ENCODE data around the gene NMT1. TPM values are rescaled to one million over a fixed set of nuclear protein-coding genes. Genes with fewer than 3 reads are reported as not detected.

The NMT1 gene
- polyA plus RNA-seq, 1 of the 3 experiments (the other 2 are of a cell fraction): 30.1 TPM

GRCh38 chr17:45147581-45148182 lies 86.6 kb downstream of the NMT1 start:
- peak overlapping the region; percentile 99 to 100 for H3K27ac ChIP-seq (ENCODE audit: low read depth in 2 of 2, low read length in 1 of 2)
- H3K4me1 ChIP-seq (ENCODE audit: control insufficient read depth in 1 of 2, insufficient read depth in 2 of 2, low read depth in 1 of 2, low read length in 1 of 2): peaks cover 17 to 25% of the 10 kb centered on the region in 2 experiments; a peak in 3 of 4 replicates
- peak overlapping the region; percentile 63 to 75 for H3K4me3 ChIP-seq (ENCODE audit: low read depth in 2 of 2, low read length in 1 of 2)
- no peak for DNase-seq
- peaks cover 0 to 15% of the 10 kb centered on the region in 2 experiments for H3K36me3 ChIP-seq (replicated peaks in 1 of 2; ENCODE audit: control insufficient read depth in 1 of 2, insufficient read depth in 2 of 2, low read length in 1 of 2)
- 1% methylated on average over 33 of the region's 38 CpGs for WGBS (ENCODE audit: low lambda C conversion rate)
- H3K79me2 ChIP-seq (ENCODE audit: insufficient read depth): peaks cover 48% of the 10 kb centered on the region
- peak overlapping the region; percentile 99 for H3K9ac ChIP-seq
- ChIA-PET CTCF (interaction anchor here (0.7 to 10.6 kb wide), 15 partner anchors 10 to 240 kb away, joined by 3 to 209 read pairs (median 9); partner anchors contain the start of genes ACBD4, HEXIM2 and PLCD3), POLR2A (interaction anchor here (0.6 to 6.1 kb wide), 19 partner anchors 10 to 116 kb away, joined by 3 to 210 read pairs (median 4); partner anchors contain the start of genes ACBD4, HEXIM2 and NMT1)
- H3F3A ChIP-seq (replicated peaks; ENCODE audit: insufficient read depth): peaks cover 49% of the 10 kb centered on the region
- no peaks in the 10 kb centered on the region for H3K9me3 ChIP-seq
- H3K27me3 ChIP-seq (ENCODE audit: insufficient read depth): no peaks in the 10 kb centered on the region
- H3K9me2 ChIP-seq: no peaks in the 10 kb centered on the region
- H2AFZ ChIP-seq (ENCODE audit: low read depth): peak overlapping the region; percentile 89
- H3K4me2 ChIP-seq: peak overlapping the region; percentile 90
- peaks cover 28% of the 10 kb centered on the region for H4K20me1 ChIP-seq (ENCODE audit: insufficient read depth)
- TF ChIP-seq NRF1 (IDR thresholded peaks at IDR 0.05; ENCODE audit: low read depth, low read length): no peak
- TF ChIP-seq PBX3 (IDR thresholded peaks at IDR 0.05): peak; percentile 96
- TF ChIP-seq MAX (IDR thresholded peaks at IDR 0.05; ENCODE audit: low read depth): peak; percentile 87
- peak; percentile 8; the same call in 1 of the 2 replicates for TF ChIP-seq REST (IDR thresholded peaks at IDR 0.05; ENCODE audit: low read depth, low read length)
- TF ChIP-seq CHD2 (IDR thresholded peaks at IDR 0.05; ENCODE audit: low read length, partially characterized antibody): peak; percentile 97
- no peak for TF ChIP-seq USF1 (IDR thresholded peaks at IDR 0.05; ENCODE audit: borderline replicate concordance, low read depth)
- TF ChIP-seq POLR2AphosphoS5 (IDR thresholded peaks at IDR 0.05; ENCODE audit: low read depth, low read length): peak; percentile 31; the same call in 1 of the 2 replicates
- no peak for TF ChIP-seq ZBTB33 (IDR thresholded peaks at IDR 0.05; ENCODE audit: borderline replicate concordance, low read depth)
- no peak for TF ChIP-seq RXRA (IDR thresholded peaks at IDR 0.05; ENCODE audit: borderline replicate concordance, low read depth)
- peak; percentile 69; the same call in 1 of the 2 replicates for TF ChIP-seq JUND (IDR thresholded peaks at IDR 0.05)
- no peak for TF ChIP-seq IRF3 (IDR thresholded peaks at IDR 0.05; ENCODE audit: low read depth, low read length)
- TF ChIP-seq RCOR1 (IDR thresholded peaks at IDR 0.05; ENCODE audit: low read length): no peak
- no peak for TF ChIP-seq RAD21 (IDR thresholded peaks at IDR 0.05; ENCODE audit: low read length)
- no peak for TF ChIP-seq GABPA (IDR thresholded peaks at IDR 0.05; ENCODE audit: low read depth)
- TF ChIP-seq EP300 (IDR thresholded peaks at IDR 0.05; ENCODE audit: borderline replicate concordance in 1 of 2, low read depth in 1 of 2, low read length in 1 of 2): peak; percentile 31 to 35; a peak in 2 of 4 replicates
- no peak for TF ChIP-seq GATA2 (CRISPR knock-in tag; IDR thresholded peaks at IDR 0.05)
- 0 out of 2 replicates have a peak, but pooled peaks have one; percentile 51 for TF ChIP-seq MEF2A (IDR thresholded peaks at IDR 0.05; ENCODE audit: borderline replicate concordance, low read depth)
- peak; percentile 95 for TF ChIP-seq FOXJ3 (CRISPR knock-in tag; IDR thresholded peaks at IDR 0.05)
- no peak for TF ChIP-seq FOXM1 (IDR thresholded peaks at IDR 0.05; ENCODE audit: low read depth)
- no peak for TF ChIP-seq CTCF (IDR thresholded peaks at IDR 0.05)
- no peak for TF ChIP-seq FOSL2 (IDR thresholded peaks at IDR 0.05; ENCODE audit: borderline replicate concordance, low read depth)
- peak; percentile 34; the same call in 1 of the 2 replicates for TF ChIP-seq TCF12 (IDR thresholded peaks at IDR 0.05)

Measured in SK-N-SH (cell line).